GM18499 (cell line): ENCODE results near the gene RNF157.
"Not testable (repeated sequence)": the region's sequence is repeated elsewhere in the genome, so short reads cannot be mapped to it uniquely, and the experiment has no call there.

ENCODE experiments used
- ATAC-seq: cut with Tn5 transposase; IDR thresholded peaks from one replicate; pipeline ENCODE4 v1.9.1; 2021; ENCODE audit warnings: moderate number of reproducible peaks; ENCODE audit not compliant: insufficient read depth, unreplicated experiment

RNF157 gene

DNA sequence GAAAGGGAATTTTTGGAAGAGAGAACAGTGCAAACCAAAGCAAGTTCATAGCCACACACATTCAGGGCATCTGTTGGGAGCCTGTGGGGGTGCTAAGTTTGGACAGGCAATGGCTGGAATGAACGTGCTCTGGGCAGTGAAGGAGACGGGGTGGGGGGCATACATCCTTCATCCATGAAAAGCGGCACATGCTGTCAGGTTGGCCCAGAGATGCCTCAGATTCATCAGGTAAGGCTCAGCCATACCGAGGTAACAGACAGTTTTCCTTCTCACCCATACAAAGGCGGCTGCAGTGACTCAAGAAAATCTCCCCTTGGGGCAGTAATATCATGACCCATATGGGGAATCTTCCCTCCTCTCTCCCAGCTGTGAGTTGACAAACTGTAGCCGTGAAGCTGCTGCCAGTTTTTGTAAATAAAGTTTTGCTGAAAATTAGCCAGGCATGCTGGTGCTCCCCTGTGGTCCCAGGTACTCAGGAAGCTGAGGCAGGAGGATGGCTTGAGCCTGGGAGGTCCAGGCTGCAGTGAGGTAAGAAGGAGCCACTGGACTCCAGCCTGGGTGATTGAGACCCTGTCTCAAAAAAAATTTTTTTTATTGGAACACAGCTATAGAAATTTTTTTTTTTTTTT is 15.6 kb upstream of the RNF157 start:
- ATAC-seq: no peak

DNA sequence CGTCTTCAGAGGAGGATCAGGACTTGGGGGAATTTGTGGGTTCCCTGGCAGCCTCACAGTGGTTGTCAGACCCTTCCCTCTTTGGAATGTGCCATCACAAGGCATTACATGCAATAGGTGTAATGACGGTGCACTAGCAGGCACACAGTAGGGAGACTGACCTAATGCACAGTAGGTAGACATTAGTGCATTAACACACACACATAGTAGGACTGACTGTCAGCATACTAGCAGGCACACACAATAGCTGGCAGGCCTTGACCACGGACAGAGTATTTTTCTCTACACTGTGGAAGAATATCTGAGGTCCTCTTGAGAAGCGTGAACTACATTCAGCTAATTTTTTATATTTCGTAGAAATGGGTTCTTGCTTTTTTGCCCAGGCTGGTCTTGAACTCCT is 14.0 kb upstream of the RNF157 start:
- no peak for ATAC-seq

DNA sequence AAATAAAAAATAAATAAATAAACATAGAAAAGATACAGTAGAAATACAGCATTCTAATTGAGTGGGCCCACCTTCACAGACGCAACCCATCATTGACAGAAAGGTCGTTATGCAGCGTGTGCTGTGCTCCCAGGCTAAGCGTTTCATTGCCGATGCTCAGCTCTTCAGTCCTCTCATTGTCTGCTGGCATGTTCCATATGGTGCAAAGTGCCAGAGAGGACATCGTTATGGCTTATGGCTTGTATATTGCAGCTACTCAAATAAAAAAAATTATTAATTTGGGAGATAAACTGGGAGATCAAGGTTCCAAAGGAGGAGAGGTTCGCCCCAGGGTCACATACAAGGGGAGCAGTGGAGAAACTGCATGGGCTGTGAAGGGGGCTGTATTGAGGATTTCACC is 13.5 kb upstream of the RNF157 start:
- no peak for ATAC-seq

DNA sequence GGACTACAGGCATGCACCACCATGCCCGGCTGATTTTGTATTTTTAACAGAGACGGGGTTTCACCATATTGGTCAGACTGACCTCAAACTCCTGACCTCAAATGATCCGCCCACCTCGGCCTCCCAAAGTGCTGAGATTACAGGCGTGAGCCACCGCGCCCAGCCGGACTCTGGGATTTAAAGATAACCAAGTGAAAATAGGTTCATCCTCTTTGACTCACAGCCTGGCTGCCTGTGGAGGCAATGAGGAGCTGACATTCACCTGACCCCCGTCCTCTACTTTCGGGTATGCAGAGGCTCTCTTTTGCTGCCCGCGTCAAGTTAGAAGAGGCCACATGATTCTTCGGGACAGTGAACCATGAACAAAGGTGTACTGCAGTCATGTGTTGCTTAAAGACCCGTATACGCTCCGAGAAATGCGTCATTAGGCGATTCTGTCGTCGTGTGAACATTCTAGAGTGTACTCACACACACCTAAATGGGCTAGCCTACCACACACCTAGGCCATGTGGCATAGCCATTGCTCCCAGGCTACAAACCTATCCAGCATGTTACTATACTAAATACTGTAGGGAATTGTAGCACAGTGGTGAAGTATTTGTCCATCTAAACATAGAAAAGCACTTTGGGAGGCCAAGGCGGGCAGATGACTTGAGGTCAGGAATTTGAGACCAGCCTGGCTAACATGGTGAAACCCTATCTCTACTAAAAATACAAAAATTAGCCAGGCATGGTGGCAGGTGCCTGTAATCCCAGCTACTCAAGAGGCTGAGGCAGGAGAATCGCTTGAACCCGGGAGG is 12.9 kb upstream of the RNF157 start:
- not testable (repeated sequence) for ATAC-seq

DNA sequence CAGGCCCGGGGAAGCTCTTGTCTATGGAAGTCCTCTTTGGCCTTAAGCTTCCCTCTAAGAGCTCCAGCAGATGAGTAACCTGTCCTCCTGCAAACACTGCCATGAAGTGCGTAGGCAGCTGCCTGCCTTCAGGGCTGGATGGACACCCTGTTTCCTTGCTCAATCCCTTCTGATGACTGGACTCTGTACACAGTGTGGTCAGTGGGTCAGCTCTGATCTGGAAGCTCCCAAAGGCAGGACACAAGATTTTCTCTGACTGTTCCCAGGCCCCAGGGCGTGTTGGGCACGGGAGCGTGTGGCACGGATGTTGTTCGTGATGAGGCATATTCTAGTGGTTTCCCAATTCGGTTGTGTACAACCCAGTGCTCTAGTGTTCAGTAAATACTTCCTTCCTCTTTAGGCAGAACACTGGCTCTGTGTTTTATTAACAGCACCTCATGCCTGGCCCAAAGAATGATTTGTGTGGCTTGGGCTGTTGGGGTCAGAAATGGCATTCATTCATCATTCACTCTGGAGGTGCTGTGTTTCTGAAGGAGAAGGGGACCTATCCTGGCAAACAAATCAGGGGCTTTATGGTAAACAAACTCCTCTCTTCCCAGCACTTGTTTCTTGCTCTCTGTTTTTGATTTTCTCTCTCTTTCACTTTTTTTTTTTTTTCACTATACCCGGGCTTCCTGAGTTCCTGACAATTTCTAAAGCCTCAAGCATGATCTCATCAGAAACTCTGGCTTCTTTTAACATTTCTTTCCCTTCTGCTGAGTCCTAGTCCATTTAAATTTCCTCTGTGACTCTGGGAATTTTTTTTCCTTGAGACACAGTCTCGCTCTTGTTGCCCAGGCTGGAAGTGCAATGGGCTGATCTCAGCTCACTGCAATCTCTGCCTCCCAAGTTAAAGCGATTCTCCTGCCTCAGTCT is 12.0 kb upstream of the RNF157 start:
- ATAC-seq: no peak

DNA sequence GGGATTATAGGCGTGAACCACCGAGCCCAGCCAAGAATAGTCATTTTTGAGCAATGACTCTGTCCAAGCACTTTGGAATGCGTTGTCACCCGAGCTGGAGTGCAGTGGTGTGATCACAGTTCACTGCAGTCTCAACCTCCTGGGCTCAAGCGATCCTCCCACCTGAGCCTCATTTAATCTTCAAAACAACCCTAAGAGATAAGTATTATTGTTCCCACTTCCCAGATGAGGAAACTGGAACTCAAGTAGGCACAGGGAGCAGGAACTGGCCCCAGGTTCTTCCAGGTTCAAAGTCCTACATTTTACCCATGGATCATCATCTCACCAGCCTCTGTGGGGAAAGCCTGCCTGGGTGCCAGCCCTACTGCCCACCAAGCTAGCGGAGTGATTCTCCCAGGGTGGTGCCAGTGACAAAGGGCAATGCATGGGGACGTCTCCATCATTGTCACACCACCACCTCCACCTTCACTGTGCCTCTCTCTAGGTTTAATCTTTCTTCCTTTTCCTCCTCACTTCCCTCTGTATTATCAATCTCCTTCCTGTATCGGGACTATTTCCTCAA is 11.3 kb upstream of the RNF157 start:
- ATAC-seq: no peak

DNA sequence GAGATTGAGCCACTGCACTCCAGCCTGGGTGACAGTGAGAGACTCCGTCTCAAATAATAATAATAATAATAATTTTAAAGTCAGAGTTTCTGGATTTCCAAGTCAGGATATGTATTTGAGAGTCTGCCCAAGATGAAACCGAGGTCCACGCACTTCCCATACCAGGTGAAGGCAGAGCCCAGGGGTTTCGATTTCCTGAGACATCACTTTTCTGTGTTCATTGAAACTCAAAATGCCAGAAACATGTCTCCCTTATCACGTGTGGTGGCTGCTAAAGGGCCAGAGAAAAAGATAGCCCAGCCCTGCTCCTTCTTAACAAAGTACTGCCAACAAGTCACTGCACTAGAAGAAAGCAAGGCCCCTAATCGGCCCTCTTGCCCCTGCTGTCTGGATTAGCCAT is 9.8 kb upstream of the RNF157 start:
- no peak for ATAC-seq

DNA sequence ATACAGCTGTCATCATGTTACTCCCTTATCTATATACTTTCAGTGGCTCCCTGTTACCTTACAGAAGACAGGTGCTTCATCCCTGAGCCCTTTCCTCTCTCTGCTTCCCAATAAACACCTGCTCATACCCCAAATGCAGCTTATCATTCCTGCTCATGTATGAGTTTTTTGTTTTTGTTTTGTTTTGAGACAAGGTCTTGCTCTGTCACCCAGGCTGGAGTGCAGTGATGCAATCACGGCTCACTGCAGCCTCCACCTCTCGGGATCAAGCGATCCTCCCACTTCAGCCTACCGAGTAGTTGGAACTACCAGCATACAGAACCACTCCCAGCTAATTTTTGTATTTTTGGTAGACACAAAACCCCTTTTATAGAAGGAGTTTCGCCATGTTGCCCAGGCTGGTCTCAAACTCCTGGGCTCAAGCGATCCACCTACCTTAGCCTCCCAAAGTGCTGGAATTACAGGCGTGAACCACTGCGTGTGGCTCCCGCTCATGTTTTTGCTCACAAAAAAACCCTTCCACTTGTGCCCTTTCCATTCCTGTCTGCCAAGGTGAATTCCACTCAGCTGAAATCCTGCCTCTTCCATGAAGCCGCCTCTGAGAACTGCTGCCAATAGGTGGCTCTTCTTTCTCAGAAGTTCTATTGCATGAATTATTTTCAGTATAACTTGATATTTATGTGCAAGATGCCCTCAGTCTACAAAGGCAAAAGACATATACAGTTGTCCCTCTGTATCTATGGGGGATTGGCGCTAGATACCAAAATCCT is 7.9 kb upstream of the RNF157 start:
- ATAC-seq: no peak

DNA sequence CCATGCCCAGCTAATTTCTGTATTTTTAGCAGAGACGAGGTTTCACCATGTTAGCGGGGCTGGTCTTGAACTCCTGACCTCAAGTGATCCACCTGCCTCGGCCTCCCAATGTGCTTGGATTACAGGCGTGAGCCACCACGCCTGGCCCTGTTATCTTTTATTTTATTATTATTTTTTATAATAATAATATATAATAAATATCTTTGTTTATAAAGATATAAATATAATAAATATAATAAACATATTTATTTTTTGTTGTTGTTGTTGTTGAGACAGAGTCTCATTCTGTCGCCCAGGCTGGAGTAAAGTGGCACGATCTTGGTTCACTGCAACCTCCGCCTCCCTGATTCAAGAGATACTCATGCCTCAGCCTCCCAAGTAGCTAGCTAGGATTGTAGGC is 7.0 kb upstream of the RNF157 start:
- ATAC-seq: no peak

DNA sequence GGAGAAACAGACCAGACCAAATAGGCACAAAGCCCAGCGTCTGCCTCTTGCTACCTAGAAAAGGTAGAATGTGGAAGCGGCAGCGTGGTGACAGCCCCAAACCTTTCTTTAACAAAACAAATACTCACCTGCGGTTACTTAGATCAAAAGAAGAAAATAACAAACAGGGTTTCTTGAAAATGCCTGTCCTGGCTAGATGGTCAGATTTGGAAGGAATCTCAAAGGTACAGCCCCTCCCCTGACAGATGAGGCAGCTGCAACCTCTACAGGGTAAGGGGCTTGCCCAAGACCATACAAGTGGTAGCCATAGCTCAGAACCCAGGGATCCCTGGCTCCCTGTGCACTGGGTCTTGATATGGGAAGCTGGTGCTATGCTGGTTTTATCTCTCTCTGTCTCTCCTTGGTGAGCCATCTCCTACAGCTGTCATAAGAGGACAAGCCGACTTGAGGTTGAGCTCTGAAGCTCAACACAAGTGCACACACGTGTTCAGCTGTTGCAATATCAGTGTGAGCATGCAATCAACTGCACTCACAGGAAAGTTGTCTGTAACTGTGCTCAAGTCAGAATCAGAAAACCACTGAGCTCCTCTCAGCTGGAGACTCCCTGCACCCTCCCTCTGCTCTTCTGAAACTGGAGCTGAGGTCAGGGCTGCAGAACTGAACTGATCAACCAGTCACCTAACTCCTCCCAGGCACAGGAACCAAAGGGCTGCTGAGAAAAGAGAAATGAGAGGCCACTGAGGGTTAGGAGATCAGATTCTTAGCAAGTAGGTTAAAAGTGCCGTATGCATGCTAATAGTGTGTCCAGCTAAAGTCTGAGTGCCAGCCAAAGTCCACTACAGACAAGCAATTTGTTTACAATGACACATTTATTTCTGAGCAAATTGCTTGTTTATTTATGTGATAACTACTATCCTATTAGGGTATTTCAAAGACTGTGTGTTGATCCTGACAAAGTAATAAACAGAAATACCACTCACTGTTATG is 6.1 kb upstream of the RNF157 start:
- ATAC-seq: peak; percentile 66

DNA sequence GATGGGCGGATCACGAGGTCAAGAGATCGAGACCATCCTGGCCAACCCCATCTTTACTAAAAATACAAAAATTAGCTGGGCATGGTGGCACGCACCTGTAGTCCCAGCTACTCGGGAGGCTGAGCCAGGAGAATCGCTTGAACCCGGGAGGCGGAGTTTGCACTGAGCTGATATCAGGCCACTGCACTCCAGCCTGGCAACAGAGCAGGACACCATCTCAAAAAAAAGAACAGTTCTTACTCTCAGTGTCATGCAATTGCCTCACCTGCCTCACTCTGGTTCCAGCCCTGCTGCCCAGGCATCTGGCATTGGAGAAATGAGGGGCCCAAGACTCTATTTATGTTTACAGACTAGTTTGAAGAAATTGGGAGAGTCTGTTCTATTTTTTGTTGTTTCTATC is 4.4 kb upstream of the RNF157 start:
- ATAC-seq: not testable (repeated sequence)

DNA sequence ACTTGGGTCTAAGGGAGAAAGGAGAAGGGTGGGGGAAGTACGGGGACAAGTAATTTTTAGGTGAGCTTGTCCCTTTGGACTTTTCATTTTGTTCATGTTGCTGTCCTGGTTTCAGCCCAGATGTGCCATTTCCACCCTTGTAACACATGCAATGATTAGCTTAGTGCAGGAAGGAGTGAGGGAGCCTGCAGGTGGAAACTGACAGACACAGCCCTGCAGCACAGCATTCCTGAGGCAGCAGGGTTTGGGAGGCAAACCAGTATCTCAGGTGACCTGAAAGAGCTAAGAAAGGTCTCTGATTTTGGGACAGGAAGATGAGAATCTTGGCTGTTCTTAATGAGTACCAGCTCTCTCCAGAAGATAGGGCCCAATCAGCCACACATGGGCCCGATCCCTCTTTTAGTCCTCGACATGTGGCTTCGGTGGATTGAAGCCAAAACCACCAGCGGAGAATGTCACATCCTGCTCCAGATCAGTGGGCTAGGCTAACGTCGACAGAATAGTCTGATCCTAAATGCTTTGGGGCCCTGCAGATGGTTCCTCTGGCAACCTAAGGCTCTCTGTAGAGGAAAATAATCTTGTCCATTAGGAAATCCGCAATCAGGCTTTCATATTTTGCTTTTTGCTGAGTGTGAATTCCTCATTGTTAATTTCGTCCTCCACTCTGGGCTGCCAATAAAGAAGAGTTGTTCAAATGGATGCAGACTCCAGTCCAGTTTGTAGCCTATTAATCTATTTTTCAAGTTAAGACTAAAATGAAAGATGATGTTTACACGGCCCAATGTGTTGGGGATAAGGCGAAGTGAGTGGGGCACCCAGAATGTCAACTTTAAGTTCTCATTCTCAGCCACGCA is 3.8 kb upstream of the RNF157 start:
- ATAC-seq: no peak

DNA sequence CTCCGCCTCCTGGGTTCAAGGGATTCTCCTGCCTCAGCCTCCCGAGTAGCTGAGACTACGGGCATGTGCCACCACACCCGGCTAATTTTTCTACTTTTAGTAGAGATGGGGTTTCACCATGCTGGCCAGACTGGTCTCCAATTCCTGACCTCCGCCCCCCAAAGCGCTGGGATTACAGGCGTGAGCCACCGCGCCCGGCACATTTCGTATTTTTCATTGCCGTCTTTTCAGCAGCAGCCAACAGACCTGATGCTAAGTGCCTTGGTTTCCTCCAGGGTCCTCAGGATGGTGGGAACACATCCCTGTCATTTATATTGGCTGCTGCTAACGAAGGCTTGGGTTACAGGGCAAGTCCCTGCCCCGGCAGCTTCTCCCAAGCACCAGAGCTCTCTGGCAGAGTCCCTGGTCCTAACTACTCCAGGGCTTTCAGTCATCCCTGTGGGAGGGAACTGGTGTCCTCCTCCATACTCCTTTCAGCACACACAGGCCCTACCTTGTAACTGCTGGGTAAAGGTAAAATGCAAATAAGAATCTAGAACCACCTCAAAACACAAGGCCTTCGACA is 1.5 kb upstream of the RNF157 start:
- no peak for ATAC-seq

DNA sequence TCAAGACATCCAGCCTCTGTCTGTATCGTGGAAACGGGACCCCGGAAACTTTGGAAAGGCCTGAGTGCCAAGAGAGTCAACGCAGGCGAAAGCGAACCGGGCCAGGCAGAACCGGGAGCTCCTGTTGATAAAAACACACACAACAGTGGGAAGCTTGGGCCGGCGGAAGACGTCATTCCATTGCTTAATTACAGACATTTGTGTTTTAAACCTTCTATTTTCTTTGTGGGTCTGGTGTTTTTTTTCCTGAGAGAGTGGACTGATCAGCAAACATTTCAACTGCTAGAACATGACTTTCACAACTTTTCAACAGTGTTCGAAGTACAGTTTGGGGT is 878 bp upstream of the RNF157 start:
- no peak for ATAC-seq

DNA sequence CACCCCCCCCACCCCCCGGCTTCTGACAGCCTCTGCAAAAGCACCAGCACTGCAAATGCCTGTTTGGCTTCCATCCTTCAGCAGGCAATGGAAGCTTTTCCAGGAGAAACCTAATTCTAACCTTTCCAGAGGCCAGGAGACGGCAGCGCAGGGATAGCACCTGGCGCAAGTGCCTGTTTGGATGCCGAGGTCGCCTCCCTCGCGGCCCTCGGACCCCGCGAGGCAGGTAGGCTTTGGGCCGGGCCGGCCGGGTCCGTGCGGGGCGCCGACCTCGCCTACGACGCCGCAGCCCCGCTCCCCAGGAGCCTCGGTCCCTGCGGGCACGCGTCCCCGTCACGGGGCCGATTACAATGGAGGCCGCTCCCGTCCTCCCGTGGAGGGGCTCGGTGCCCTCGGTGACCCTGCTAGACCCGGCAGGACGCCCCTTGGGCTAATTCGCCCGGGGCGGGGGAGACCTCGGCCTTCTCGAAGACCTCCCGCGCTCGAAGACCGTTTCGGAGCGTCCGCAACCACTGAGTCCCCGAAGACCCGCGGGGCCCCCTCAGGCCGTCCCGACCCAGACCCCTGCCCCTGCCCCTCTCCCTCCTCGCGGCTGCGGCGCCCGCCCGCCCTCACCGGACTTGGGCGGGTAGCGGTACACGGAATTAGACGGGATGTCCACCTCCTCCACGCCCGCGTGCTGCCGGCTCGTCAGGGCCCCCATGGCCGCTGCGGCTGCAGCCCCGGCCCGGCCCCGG is 587 bp downstream of the RNF157 start:
- ATAC-seq: no peak

DNA sequence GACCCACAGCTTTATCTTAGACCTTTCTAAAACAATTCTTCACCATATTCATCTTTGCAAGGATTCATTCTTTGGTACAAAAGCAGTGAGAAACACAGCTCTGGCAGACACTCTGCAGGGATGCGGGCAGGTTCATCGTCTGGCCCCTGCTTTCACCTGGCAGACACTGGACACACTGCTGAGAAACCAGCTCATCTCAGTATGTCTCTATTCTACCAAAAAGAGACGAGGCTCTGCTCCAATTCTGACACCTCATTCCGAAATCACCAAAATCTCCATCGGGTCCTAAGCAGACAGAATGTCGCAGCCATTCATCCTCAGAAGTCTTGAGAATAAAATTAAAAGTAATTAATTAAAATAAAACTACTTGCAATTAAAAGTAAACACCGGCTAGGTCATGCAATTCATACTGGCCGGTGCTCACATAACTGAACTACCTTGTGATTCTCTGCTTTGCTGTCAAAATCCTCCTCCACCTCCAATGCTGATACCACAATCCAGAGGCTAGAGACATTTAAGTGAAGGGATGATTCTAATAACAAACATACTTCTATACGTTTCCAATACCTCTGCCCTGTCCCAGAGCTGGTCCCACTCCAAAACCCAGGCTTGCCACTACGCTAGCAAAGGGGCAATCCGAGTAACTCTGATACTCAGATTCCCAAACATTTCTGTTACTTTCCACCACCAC is 1.3 kb downstream of the RNF157 start:
- no peak for ATAC-seq
